ENCODE results near the gene BHLHA15.

BHLHA15 gene

DNA sequence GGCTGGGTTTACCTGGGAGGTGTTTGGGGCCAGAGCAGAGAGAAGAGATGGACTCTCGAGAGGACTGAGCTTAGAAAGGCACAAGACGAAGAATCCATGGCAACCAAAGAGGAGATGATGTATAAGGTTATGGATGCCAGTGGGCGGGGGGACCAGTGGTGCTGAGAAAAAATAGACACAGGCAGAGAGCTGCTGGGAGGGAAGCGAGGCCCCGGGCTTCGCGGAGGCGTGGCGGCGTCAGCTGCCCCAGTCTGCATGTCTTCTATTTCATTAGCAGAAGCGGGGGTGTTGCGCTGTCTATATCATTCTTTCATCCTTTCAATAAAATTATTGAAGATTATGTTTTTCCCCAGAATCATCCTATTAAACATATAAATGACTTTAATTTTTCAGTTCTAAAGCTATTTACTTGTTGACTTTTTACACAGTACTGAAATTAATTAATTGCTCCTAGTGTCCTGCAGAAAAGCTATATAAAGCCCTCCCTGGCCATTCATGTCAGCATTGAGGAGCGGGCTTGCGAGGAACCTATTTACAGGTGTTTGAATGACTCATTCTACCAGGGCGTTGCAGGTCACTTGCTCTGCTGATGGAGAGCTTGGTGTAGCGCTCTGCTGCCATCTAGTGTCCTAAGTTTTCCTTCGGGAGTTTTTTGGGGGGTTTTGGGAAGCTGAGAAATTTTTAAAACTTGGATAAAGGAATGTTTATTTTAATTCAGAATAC lies 42.9 kb upstream of the BHLHA15 start (continued):
- TF ChIP-seq, protein P1, sequence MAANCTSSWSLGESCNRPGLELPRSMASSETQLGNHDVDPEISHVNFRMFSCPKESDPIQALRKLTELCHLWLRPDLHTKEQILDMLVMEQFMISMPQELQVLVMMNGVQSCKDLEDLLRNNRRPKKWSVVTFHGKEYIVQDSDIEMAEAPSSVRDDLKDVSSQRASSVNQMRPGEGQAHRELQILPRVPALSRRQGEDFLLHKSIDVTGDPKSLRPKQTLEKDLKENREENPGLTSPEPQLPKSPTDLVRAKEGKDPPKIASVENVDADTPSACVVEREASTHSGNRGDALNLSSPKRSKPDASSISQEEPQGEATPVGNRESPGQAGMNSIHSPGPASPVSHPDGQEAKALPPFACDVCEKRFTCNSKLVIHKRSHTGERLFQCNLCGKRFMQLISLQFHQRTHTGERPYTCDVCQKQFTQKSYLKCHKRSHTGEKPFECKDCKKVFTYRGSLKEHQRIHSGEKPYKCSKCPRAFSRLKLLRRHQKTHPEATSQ (tag by site-specific recombination; IDR thresholded peaks at IDR 0.05) = no peak
- 0 out of 2 replicates have a peak, but pooled peaks have one; percentile 25 for TF ChIP-seq SP7 (tag by site-specific recombination; IDR thresholded peaks at IDR 0.05)
- TF ChIP-seq ZNF660 (tag by site-specific recombination; IDR thresholded peaks at IDR 0.05) = 0 out of 2 replicates have a peak, but pooled peaks have one; percentile 36
- TF ChIP-seq ZNF610 (tag by site-specific recombination; IDR thresholded peaks at IDR 0.05; ENCODE audit: borderline replicate concordance) = peak; percentile 58; the same call in 1 of the 2 replicates
- TF ChIP-seq SCRT2 (tag by site-specific recombination; IDR thresholded peaks at IDR 0.05) = peak; percentile 97
- TF ChIP-seq SP3 (tag by site-specific recombination; IDR thresholded peaks at IDR 0.05) = no peak
- TF ChIP-seq ZNF654 (tag by site-specific recombination; IDR thresholded peaks at IDR 0.05; ENCODE audit: low read depth) = peak; percentile 97
- no peak for TF ChIP-seq ZNF37A (tag by site-specific recombination; IDR thresholded peaks at IDR 0.05)
- TF ChIP-seq, protein P2, sequence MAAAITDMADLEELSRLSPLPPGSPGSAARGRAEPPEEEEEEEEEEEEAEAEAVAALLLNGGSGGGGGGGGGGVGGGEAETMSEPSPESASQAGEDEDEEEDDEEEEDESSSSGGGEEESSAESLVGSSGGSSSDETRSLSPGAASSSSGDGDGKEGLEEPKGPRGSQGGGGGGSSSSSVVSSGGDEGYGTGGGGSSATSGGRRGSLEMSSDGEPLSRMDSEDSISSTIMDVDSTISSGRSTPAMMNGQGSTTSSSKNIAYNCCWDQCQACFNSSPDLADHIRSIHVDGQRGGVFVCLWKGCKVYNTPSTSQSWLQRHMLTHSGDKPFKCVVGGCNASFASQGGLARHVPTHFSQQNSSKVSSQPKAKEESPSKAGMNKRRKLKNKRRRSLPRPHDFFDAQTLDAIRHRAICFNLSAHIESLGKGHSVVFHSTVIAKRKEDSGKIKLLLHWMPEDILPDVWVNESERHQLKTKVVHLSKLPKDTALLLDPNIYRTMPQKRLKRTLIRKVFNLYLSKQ (tag by site-specific recombination; IDR thresholded peaks at IDR 0.05; ENCODE audit: borderline replicate concordance) = no peak
- TF ChIP-seq, protein P3, sequence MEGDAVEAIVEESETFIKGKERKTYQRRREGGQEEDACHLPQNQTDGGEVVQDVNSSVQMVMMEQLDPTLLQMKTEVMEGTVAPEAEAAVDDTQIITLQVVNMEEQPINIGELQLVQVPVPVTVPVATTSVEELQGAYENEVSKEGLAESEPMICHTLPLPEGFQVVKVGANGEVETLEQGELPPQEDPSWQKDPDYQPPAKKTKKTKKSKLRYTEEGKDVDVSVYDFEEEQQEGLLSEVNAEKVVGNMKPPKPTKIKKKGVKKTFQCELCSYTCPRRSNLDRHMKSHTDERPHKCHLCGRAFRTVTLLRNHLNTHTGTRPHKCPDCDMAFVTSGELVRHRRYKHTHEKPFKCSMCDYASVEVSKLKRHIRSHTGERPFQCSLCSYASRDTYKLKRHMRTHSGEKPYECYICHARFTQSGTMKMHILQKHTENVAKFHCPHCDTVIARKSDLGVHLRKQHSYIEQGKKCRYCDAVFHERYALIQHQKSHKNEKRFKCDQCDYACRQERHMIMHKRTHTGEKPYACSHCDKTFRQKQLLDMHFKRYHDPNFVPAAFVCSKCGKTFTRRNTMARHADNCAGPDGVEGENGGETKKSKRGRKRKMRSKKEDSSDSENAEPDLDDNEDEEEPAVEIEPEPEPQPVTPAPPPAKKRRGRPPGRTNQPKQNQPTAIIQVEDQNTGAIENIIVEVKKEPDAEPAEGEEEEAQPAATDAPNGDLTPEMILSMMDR (tag by site-specific recombination; IDR thresholded peaks at IDR 0.05) = peak; percentile 40; the same call in 1 of the 2 replicates
- TF ChIP-seq EGR2 (tag by site-specific recombination; IDR thresholded peaks at IDR 0.05; ENCODE audit: low read depth) = no peak
- 0 out of 2 replicates have a peak, but pooled peaks have one; percentile 14 for TF ChIP-seq ZNF629 (tag by site-specific recombination; IDR thresholded peaks at IDR 0.05)
- TF ChIP-seq, protein P4, sequence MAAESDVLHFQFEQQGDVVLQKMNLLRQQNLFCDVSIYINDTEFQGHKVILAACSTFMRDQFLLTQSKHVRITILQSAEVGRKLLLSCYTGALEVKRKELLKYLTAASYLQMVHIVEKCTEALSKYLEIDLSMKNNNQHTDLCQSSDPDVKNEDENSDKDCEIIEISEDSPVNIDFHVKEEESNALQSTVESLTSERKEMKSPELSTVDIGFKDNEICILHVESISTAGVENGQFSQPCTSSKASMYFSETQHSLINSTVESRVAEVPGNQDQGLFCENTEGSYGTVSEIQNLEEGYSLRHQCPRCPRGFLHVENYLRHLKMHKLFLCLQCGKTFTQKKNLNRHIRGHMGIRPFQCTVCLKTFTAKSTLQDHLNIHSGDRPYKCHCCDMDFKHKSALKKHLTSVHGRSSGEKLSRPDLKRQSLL (tag by site-specific recombination; IDR thresholded peaks at IDR 0.05) = no peak
- TF ChIP-seq ZNF529 (tag by site-specific recombination; IDR thresholded peaks at IDR 0.05; ENCODE audit: insufficient replicate concordance) = no peak
- no peak for TF ChIP-seq HOXD13 (CRISPR knock-in tag; IDR thresholded peaks at IDR 0.05; ENCODE audit: borderline replicate concordance)

DNA sequence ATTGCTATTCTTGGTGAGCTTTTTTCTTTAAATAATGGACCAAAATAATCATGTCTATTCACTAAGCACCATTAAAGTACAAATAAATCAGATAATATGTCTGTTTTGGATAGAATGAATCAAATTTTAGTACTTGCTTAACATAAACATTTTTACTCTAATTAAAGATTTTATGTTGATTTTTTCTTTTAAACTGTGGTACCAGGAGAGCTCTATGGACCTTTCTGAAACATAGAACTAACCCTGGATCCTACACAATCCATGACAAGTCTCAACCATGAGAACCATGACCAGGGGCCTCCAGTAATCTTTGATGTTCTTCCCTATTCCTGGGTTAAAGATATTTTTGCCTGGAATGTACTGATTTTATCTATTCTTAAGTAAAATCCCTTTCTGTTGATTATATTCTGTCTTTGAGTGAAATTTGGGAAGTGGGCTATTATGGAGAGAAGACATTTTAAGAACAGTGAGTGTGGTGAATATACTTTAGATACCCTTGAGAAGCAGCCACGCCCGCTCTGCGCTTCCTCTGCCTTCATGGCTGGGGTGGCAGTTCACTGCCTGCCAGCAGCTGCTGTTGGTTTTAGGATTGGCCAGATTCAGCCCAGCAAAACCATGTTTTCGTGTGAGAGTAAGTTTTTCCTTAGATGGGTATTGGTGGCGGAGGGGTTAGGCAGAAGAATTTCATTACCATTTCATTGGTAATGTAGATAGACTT lies 42.2 kb upstream of the BHLHA15 start:
- no peaks in the 10 kb centered on the region for H3K4me1 ChIP-seq (ENCODE audit: control insufficient read depth, insufficient read depth, low read length)
- POLR2A ChIA-PET = no interaction called here
- peaks cover 6 to 12% of the 10 kb centered on the region in 2 experiments; a peak in 2 of 3 replicates for H3K36me3 ChIP-seq (ENCODE audit: control insufficient read depth in 2 of 2, insufficient read depth in 1 of 2, low read length in 2 of 2)
- H3K4me3 ChIP-seq (ENCODE audit: low read depth, low read length) = no peak overlapping the region
- no peak overlapping the region for H3K27ac ChIP-seq (ENCODE audit: extremely low read depth, low read depth, low read length)
- H3K9me3 ChIP-seq (ENCODE audit: control insufficient read depth, insufficient read depth, low read depth, low read length) = no peaks in the 10 kb centered on the region
- CTCF ChIA-PET = interaction anchor here (0.6 to 13.8 kb wide), 50 partner anchors 9 to 1052 kb away, joined by 3 to 533 read pairs (median 4); partner anchors contain the start of genes BHLHA15, LMTK2 and SDHAF3
- TF ChIP-seq KLF16 (tag by site-specific recombination; IDR thresholded peaks at IDR 0.05) = no peak
- TF ChIP-seq, protein P5, sequence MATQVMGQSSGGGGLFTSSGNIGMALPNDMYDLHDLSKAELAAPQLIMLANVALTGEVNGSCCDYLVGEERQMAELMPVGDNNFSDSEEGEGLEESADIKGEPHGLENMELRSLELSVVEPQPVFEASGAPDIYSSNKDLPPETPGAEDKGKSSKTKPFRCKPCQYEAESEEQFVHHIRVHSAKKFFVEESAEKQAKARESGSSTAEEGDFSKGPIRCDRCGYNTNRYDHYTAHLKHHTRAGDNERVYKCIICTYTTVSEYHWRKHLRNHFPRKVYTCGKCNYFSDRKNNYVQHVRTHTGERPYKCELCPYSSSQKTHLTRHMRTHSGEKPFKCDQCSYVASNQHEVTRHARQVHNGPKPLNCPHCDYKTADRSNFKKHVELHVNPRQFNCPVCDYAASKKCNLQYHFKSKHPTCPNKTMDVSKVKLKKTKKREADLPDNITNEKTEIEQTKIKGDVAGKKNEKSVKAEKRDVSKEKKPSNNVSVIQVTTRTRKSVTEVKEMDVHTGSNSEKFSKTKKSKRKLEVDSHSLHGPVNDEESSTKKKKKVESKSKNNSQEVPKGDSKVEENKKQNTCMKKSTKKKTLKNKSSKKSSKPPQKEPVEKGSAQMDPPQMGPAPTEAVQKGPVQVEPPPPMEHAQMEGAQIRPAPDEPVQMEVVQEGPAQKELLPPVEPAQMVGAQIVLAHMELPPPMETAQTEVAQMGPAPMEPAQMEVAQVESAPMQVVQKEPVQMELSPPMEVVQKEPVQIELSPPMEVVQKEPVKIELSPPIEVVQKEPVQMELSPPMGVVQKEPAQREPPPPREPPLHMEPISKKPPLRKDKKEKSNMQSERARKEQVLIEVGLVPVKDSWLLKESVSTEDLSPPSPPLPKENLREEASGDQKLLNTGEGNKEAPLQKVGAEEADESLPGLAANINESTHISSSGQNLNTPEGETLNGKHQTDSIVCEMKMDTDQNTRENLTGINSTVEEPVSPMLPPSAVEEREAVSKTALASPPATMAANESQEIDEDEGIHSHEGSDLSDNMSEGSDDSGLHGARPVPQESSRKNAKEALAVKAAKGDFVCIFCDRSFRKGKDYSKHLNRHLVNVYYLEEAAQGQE (tag by site-specific recombination; IDR thresholded peaks at IDR 0.05) = no peak
- no peak for TF ChIP-seq KLF8 (tag by site-specific recombination; IDR thresholded peaks at IDR 0.05)
- TF ChIP-seq ZNF629 (tag by site-specific recombination; IDR thresholded peaks at IDR 0.05) = no peak
- no peak for TF ChIP-seq ZNF660 (tag by site-specific recombination; IDR thresholded peaks at IDR 0.05)
- no peak for TF ChIP-seq WT1 (tag by site-specific recombination; IDR thresholded peaks at IDR 0.05)
- TF ChIP-seq PRDM1 (tag by site-specific recombination; IDR thresholded peaks at IDR 0.05) = no peak
- no peak for TF ChIP-seq ZNF16 (tag by site-specific recombination; IDR thresholded peaks at IDR 0.05; ENCODE audit: low read depth)
- TF ChIP-seq SP2 (tag by site-specific recombination; IDR thresholded peaks at IDR 0.05) = no peak
- TF ChIP-seq, protein P6, sequence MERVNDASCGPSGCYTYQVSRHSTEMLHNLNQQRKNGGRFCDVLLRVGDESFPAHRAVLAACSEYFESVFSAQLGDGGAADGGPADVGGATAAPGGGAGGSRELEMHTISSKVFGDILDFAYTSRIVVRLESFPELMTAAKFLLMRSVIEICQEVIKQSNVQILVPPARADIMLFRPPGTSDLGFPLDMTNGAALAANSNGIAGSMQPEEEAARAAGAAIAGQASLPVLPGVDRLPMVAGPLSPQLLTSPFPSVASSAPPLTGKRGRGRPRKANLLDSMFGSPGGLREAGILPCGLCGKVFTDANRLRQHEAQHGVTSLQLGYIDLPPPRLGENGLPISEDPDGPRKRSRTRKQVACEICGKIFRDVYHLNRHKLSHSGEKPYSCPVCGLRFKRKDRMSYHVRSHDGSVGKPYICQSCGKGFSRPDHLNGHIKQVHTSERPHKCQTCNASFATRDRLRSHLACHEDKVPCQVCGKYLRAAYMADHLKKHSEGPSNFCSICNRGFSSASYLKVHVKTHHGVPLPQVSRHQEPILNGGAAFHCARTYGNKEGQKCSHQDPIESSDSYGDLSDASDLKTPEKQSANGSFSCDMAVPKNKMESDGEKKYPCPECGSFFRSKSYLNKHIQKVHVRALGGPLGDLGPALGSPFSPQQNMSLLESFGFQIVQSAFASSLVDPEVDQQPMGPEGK (tag by site-specific recombination; IDR thresholded peaks at IDR 0.05) = no peak

Measured in HEK293 (cell line).